Lung (tissue), 12 donors: ENCODE data around the gene NRIP3. TPM values are rescaled to one million over a fixed set of nuclear protein-coding genes. Genes with fewer than 3 reads are reported as not detected.

Experiments
- ATAC-seq: fragments of 200-7000 bp; cut with Tn5 transposase; one replicate; pipeline ENCODE4 v1.9.1; 2020; ENCODE audit warnings: moderate number of reproducible peaks; ENCODE audit not compliant: insufficient read depth, low FRiP score
- DNase-seq, 3 donors: peaks; one replicate each; pipeline ENCODE4 v3.0.0-alpha.2; 2013 to 2017
- H3K27ac ChIP-seq, 2 donors: one replicate each; pipeline ENCODE4 v1.5.1; 2013; ENCODE audit warnings: mild to moderate bottlenecking in 2 of 2, moderate library complexity in 2 of 2, control low read depth in 1 of 2, inconsistent platforms in 1 of 2, low read depth in 1 of 2, low read length in 1 of 2
- H3K27me3 ChIP-seq, 3 donors: one replicate each; pipeline ENCODE4 v1.5.1; 2013; ENCODE audit warnings: low read length in 2 of 3; ENCODE audit not compliant: control insufficient read depth in 3 of 3, insufficient read depth in 3 of 3
- H3K36me3 ChIP-seq, 4 donors: one replicate each; pipeline ENCODE4 v1.5.1; 2013; ENCODE audit warnings: low read length in 4 of 4, mild to moderate bottlenecking in 1 of 4, moderate library complexity in 1 of 4; ENCODE audit not compliant: control insufficient read depth in 4 of 4, insufficient read depth in 4 of 4
- H3K4me1 ChIP-seq, 5 donors: one replicate each; pipeline ENCODE4 v1.5.1; 2013; ENCODE audit warnings: low read length in 5 of 5, mild to moderate bottlenecking in 2 of 5, moderate library complexity in 1 of 5; ENCODE audit not compliant: control insufficient read depth in 5 of 5, insufficient read depth in 5 of 5
- H3K4me3 ChIP-seq: one replicate; pipeline ENCODE4 v1.5.1; 2013; ENCODE audit warnings: mild to moderate bottlenecking, control low read depth, moderate library complexity
- H3K9ac ChIP-seq, 2 donors: one replicate each; pipeline ENCODE4 v1.5.1; 2013; ENCODE audit warnings: low read length in 2 of 2, control low read depth in 1 of 2; ENCODE audit not compliant: insufficient read depth in 1 of 2
- H3K9me3 ChIP-seq, 4 donors: one replicate each; pipeline ENCODE4 v1.5.1; 2013; ENCODE audit warnings: low read length in 3 of 4, mild to moderate bottlenecking in 1 of 4, moderate library complexity in 1 of 4; ENCODE audit not compliant: control insufficient read depth in 4 of 4, insufficient read depth in 3 of 4
- WGBS, 2 donors: extraction: QIAGEN DNeasy Blood & Tissue Kit; methylation state at CpG; one replicate each; pipeline ENCODE4 v1.1.7; 2013; 5-methylcytosine and 5-hydroxymethylcytosine counted together
- polyA plus RNA-seq, 2 donors: library from polyadenylated mRNA; stranded (reverse); fragments of 200-250 nt; gene quantifications; one replicate each; pipeline ENCODE4 v1.2.1, GENCODE V29; 2013
- total RNA-seq, 2 donors: library from RNA; depleted of rRNA in 1 of 2; stranded (reverse); fragments of >200 nt in 1 of 2; gene quantifications; one replicate each; pipeline ENCODE4 v1.2.1, GENCODE V29; 2014 to 2021
- TF ChIP-seq, protein P1 (sequence below): IDR thresholded peaks from 2 replicates; pipeline ENCODE4 v1.5.1; 2012; ENCODE audit warnings: mild to moderate bottlenecking; ENCODE audit errors: control extremely low read depth, extremely low read depth
- donor health status: control.
- donor health status: control.
- donor health status: Bipolar disorder and iron deficiency.
- donor health status: healthy.
- donor health status: DM: yes; HTN: yes; CAD: no.

NRIP3 gene
- total and polyA plus RNA-seq, 4 donors: 0.28 to 2.2 (median 1.9) TPM

DNA sequence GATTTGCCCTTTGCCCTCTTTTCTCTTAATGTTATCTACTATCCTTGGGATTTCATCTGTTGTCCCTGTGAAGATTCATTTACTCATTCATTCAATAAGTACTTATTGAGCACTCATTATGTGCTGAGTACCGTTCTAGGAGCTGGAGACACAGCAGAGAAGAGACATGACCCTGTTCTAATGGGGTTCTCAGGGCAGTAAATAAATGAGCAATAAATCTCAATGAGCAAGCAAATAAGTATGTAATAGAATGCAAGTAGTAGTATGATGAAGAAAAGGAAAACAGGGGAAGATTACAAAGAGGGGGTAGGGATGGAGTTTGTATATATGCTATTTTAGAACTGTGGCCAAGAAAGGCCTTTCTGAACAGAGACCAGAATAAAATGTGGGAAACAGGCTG lies 34.2 kb upstream of the NRIP3 start:
- no peak overlapping the region for H3K9ac ChIP-seq
- ATAC-seq (no peak), DNase-seq (no peak)
- TF ChIP-seq, protein P1, sequence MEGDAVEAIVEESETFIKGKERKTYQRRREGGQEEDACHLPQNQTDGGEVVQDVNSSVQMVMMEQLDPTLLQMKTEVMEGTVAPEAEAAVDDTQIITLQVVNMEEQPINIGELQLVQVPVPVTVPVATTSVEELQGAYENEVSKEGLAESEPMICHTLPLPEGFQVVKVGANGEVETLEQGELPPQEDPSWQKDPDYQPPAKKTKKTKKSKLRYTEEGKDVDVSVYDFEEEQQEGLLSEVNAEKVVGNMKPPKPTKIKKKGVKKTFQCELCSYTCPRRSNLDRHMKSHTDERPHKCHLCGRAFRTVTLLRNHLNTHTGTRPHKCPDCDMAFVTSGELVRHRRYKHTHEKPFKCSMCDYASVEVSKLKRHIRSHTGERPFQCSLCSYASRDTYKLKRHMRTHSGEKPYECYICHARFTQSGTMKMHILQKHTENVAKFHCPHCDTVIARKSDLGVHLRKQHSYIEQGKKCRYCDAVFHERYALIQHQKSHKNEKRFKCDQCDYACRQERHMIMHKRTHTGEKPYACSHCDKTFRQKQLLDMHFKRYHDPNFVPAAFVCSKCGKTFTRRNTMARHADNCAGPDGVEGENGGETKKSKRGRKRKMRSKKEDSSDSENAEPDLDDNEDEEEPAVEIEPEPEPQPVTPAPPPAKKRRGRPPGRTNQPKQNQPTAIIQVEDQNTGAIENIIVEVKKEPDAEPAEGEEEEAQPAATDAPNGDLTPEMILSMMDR: no peak
- peaks cover 0 to 3% (median 1%) of the 10 kb centered on the region in 4 donors for H3K36me3 ChIP-seq
- H3K9me3 ChIP-seq: no peaks in the 10 kb centered on the region
- WGBS, 2 donors: 75 to 94% methylated on average over 1 of the region's 1 CpG
- H3K4me3 ChIP-seq: no peak overlapping the region
- H3K27me3 ChIP-seq: no peaks in the 10 kb centered on the region
- H3K4me1 ChIP-seq: peaks cover 0 to 33% (median 7%) of the 10 kb centered on the region in 5 donors
- no peak overlapping the region for H3K27ac ChIP-seq

DNA sequence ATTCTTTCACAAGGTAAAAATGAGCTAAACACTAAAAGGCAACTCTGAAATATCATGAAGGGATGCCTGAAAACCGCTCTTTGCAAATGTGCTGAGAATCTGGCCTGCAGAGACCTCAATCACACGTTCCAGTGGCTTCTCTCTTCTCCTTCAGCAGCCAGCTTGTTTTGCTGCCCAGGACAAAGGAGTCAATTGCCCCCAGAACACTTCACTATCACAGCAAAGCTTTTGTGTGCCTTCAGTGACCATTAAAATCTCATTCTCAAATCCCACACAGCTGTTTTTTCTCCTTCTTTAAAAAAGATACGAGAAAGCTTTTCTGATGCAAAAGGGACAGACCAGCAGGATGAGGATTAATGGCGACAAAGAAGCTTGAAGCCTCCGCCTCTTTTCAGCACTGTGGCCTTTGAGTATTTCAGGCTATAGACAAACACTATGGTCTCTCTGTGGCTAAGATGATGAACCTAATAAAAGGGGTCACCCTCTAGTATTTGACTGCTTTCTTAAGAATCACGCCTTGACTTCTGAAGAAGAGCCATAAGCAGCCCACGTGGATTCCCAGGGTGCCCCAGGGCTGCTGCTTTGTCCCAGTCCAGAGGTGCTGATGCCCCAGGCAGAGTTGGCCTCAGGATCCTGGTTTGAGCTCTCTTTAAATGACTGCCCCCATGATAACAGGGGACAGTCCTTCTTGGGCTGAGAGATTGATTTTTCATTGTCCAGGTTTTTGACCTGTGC lies 33.4 kb upstream of the NRIP3 start:
- DNase-seq (no peak), ATAC-seq (no peak)
- Histone ChIP-seq H3K9me3 (no peaks in the 10 kb centered on the region), H3K36me3 (peaks cover 0 to 3% (median 1%) of the 10 kb centered on the region in 4 donors), H3K27me3 (no peaks in the 10 kb centered on the region), H3K27ac (no peak overlapping the region), H3K4me3 (no peak overlapping the region), H3K9ac (no peak overlapping the region), H3K4me1 (peaks cover 0 to 33% (median 7%) of the 10 kb centered on the region in 5 donors)
- TF ChIP-seq, protein P1: no peak
- WGBS, 2 donors: 77 to 85% methylated on average over 7 of the region's 7 CpGs

DNA sequence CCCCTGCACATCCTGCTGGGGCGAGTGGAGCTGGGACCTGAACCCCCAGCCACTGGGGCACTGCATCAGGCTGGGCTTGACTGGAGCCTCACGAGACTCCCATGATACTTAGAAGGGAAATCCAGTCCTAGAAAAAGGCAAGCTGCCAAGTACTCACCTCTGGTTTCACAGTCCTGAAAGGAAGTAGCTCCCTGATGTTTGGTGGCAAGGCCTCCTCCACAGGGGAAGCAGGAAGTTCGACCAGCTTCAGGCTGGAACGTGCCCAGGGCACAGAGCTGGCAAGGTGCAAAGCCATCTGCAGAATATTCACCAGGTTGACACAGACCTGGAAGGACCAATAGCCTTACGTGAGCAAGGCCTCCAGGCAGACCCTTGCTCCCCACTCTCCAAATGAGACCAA lies 26.8 kb upstream of the NRIP3 start:
- no peaks in the 10 kb centered on the region for H3K27me3 ChIP-seq
- DNase-seq (no peak), ATAC-seq (no peak)
- no peak overlapping the region for H3K4me3 ChIP-seq
- no peak overlapping the region for H3K9ac ChIP-seq
- H3K9me3 ChIP-seq: no peaks in the 10 kb centered on the region
- WGBS, 2 donors: 57 to 61% methylated on average over 5 of the region's 5 CpGs
- peaks cover 0 to 14% (median 4%) of the 10 kb centered on the region in 5 donors for H3K4me1 ChIP-seq
- no peak overlapping the region for H3K27ac ChIP-seq
- TF ChIP-seq, protein P1: no peak
- peaks cover 0 to 7% (median 0%) of the 10 kb centered on the region in 4 donors for H3K36me3 ChIP-seq

DNA sequence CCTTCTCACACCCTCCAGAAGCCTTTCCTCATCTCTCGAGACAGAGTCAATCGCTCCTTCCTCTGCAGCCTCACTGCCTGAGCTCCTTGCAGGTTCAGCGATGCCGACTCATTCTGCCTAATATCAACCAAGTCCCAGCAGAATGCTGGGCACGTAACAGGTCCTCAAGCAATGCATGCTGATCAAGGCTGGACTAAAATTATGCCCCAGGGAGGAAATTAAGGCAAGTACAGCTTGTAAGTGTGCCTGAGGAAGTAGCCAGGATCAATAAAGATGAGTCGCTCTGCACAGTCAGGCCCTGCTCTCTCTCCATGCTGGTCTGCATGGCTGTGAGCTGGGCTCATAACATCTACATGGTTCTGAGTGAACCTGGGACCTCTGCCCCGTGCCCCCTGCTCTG lies 25.6 kb upstream of the NRIP3 start:
- no peak for DNase-seq
- H3K27me3 ChIP-seq: no peaks in the 10 kb centered on the region
- no peak overlapping the region for H3K9ac ChIP-seq
- no peak overlapping the region for H3K4me3 ChIP-seq
- 92 to 93% methylated on average over 7 of the region's 7 CpGs for WGBS, 2 donors
- H3K4me1 ChIP-seq: peaks cover 0 to 13% (median 0%) of the 10 kb centered on the region in 5 donors
- H3K36me3 ChIP-seq: peaks cover 0 to 7% (median 0%) of the 10 kb centered on the region in 4 donors
- no peak overlapping the region for H3K27ac ChIP-seq
- TF ChIP-seq, protein P1: no peak
- no peak for ATAC-seq
- no peaks in the 10 kb centered on the region for H3K9me3 ChIP-seq
